HepG2 (cell line): ENCODE results near the gene CTNNA1. TPM values are rescaled to one million over a fixed set of nuclear protein-coding genes. Genes with fewer than 3 reads are reported as not detected.

ENCODE experiments used
- CREM ChIP-seq, 2 experiments: sonication (generic) in 1 of 2; formaldehyde crosslinking in 1 of 2; IDR thresholded peaks; 2 replicates each; pipeline versions ENCODE4 v1.4.0 to v1.6.1; 2016 to 2020; ENCODE audit warnings: antibody characterized with exemption in 1 of 2, mild to moderate bottlenecking in 1 of 2, missing genetic modification reagents in 1 of 2
- HNF1A ChIP-seq, 2 experiments: sonication (generic) in 1 of 2; formaldehyde crosslinking in 1 of 2; IDR thresholded peaks; 2 replicates each; pipeline versions ENCODE4 v1.4.0 to v1.6.1; 2016 to 2020; ENCODE audit warnings: borderline replicate concordance in 1 of 2, low read depth in 1 of 2, mild to moderate bottlenecking in 1 of 2, missing genetic modification reagents in 1 of 2
- HNRNPK ChIP-seq: fragments of 200-400 bp; formaldehyde crosslinking; IDR thresholded peaks from 2 replicates; pipeline ENCODE4 v1.6.1; 2018; ENCODE audit warnings: low read length, low read depth, moderate library complexity, mild to moderate bottlenecking; ENCODE audit not compliant: poor library complexity, severe bottlenecking
- KIAA2018 ChIP-seq: sonication (generic); formaldehyde crosslinking; IDR thresholded peaks from 2 replicates; pipeline ENCODE4 v1.5.0; 2020; ENCODE audit warnings: mild to moderate bottlenecking, missing genetic modification reagents, borderline replicate concordance
- NCOR1 ChIP-seq: fragments of 200-600 bp; sonication (generic); IDR thresholded peaks from 2 replicates; pipeline ENCODE4 v1.7.0; 2017; ENCODE audit warnings: antibody characterized with exemption, low read length, borderline replicate concordance
- TCF7L2 ChIP-seq: IDR thresholded peaks from 2 replicates; pipeline ENCODE4 v1.6.1; 2011; ENCODE audit warnings: mild to moderate bottlenecking, low read depth, low read length, moderate library complexity
- THAP9 ChIP-seq: sonication (generic); formaldehyde crosslinking; IDR thresholded peaks from 2 replicates; pipeline ENCODE4; 2020; ENCODE audit warnings: missing genetic modification reagents, mild to moderate bottlenecking, borderline replicate concordance
- ZFY ChIP-seq: sonication (generic); formaldehyde crosslinking; IDR thresholded peaks from 2 replicates; pipeline ENCODE4 v1.4.0; 2020; ENCODE audit warnings: missing genetic modification reagents
- ZNF678 ChIP-seq: sonication (generic); formaldehyde crosslinking; IDR thresholded peaks from 2 replicates; pipeline ENCODE4 v1.4.0; 2020; ENCODE audit warnings: mild to moderate bottlenecking, missing genetic modification reagents
- ZUFSP ChIP-seq: sonication (generic); formaldehyde crosslinking; IDR thresholded peaks from 2 replicates; pipeline ENCODE4 v1.9.0; 2021; ENCODE audit warnings: missing genetic modification reagents, mild to moderate bottlenecking, borderline replicate concordance
- polyA plus RNA-seq, 8 experiments: library from polyadenylated mRNA; depleted of rRNA in 3 of 8; stranded (reverse) in 7 of 8; unstranded in 1 of 8; fragments of >200 nt; fragmentation: Illumina TruSeq in 4 of 8; extraction: Trizol in 4 of 8; gene quantifications; 2 replicates each; pipeline versions ENCODE4 v1.2.1 to v1.2.3, GENCODE V29; 2011 to 2016; ENCODE audit warnings: low read depth in 4 of 8, missing spikeins in 1 of 8, mixed read lengths in 1 of 8; ENCODE audit not compliant: insufficient read depth in 1 of 8
- total RNA-seq, 5 experiments: library from RNA; depleted of rRNA; stranded (reverse); fragments of >200 nt; fragmentation: Illumina TruSeq; extraction: Trizol; gene quantifications; 2 replicates each; pipeline ENCODE4 v1.2.3, GENCODE V29; 2016; ENCODE audit warnings: low read depth in 1 of 5

CTNNA1 gene
- total and polyA plus RNA-seq, 2 of the 13 experiments (the other 11 are each of a cell fraction or from before 2014, with no cell fraction given) = 66.8 to 162 TPM

GRCh38 chr5:138725818-138726416 lies 27.3 kb upstream of the CTNNA1 start (continued):
- no peak for TF ChIP-seq KIAA2018
- 0 out of 2 replicates have a peak, but pooled peaks have one; percentile 53 for TF ChIP-seq THAP9 (CRISPR knock-in tag)
- no peak for TF ChIP-seq HNRNPK
- no peak for TF ChIP-seq TCF7L2
- TF ChIP-seq ZUFSP (CRISPR knock-in tag) = no peak
- TF ChIP-seq ZNF678 (CRISPR knock-in tag) = no peak
- TF ChIP-seq ZFY (CRISPR knock-in tag) = peak; percentile 79
- TF ChIP-seq CREM (IDR thresholded peaks at IDR 0.05) = no peak
- no peak for TF ChIP-seq CREM (CRISPR knock-in tag; IDR thresholded peaks at IDR 0.05)
- no peak for TF ChIP-seq HNF1A (IDR thresholded peaks at IDR 0.05; ENCODE audit: low read depth)
- no peak for TF ChIP-seq HNF1A (CRISPR knock-in tag; IDR thresholded peaks at IDR 0.05; ENCODE audit: borderline replicate concordance)
- TF ChIP-seq NCOR1 = peak; percentile 84; the same call in 1 of the 2 replicates
